Measurements from ENCODE around the gene FNDC4. TPM values are rescaled to one million over a fixed set of nuclear protein-coding genes. Genes with fewer than 3 reads are reported as not detected.

FNDC4 gene
- total RNA-seq, 4 donors from 2014 or later, result 4.7 to 8.0 (median 5.5) TPM

- 94% methylated on average over 3 of the region's 3 CpGs for WGBS
- Histone ChIP-seq H3K4me1 (peaks cover 13% of the 10 kb centered on the region), H3K4me3 (no peak overlapping the region), H3K27ac (no peak overlapping the region), H3K9me3 (no peaks in the 10 kb centered on the region), H3K36me3 (peaks cover 46% of the 10 kb centered on the region), H3K27me3 (no peaks in the 10 kb centered on the region)
- TF ChIP-seq POLR2A (IDR thresholded peaks at IDR 0.05) (no peak), POLR2AphosphoS5 (IDR thresholded peaks at IDR 0.05) (no peak), EP300 (IDR thresholded peaks at IDR 0.05) (no peak)
- TF ChIP-seq, protein P1, sequence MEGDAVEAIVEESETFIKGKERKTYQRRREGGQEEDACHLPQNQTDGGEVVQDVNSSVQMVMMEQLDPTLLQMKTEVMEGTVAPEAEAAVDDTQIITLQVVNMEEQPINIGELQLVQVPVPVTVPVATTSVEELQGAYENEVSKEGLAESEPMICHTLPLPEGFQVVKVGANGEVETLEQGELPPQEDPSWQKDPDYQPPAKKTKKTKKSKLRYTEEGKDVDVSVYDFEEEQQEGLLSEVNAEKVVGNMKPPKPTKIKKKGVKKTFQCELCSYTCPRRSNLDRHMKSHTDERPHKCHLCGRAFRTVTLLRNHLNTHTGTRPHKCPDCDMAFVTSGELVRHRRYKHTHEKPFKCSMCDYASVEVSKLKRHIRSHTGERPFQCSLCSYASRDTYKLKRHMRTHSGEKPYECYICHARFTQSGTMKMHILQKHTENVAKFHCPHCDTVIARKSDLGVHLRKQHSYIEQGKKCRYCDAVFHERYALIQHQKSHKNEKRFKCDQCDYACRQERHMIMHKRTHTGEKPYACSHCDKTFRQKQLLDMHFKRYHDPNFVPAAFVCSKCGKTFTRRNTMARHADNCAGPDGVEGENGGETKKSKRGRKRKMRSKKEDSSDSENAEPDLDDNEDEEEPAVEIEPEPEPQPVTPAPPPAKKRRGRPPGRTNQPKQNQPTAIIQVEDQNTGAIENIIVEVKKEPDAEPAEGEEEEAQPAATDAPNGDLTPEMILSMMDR (IDR thresholded peaks at IDR 0.05), result no peak
- DNase-seq (ENCODE audit: low spot score in 2 of 2), result no peak
Measured at GRCh38 chr2:27448381-27448780, 46.6 kb downstream of the FNDC4 start.

DNA sequence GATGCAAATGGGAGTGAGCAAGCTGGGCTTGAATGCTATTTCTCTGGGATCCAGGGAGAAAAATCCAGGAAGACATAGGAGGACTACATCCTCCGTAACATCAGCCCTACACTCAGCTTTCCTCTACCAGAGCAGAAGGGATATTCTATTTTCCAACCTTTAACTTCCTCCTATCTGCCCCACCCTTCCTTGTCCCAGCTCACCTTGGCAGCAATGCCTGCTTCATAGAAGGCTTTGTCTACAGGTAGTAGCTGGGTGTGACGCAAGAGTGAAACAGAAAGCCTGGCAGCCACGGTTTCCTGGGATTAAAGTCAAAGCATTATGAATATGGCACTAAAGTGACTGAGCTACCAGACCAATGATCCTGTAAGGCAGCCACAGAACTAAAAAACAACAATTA lies 48.9 kb downstream of the FNDC4 start:
- H3K27ac ChIP-seq, result peak overlapping the region; percentile 61
- no peak for TF ChIP-seq POLR2AphosphoS5 (IDR thresholded peaks at IDR 0.05)
- TF ChIP-seq POLR2A (IDR thresholded peaks at IDR 0.05), result no peak

DNA sequence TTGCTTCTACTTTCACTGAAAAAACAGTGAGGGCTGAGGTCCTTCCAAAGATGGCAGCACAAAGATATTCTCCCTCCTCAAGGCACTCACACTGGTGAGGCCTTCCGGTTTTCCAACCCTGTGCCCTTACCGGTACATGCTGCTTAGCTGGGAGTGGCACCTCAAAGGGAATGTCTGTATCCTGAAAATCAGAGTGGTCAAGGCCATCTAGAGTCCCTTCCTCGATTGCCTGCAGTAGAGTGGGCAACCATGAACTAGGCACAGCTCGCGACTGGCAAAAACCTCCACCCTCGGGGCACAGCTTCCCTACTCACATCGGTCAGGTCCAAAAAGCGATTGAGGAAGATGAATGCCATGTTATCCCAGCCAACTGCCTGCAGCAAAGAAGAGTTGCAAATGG lies 49.4 kb downstream of the FNDC4 start:
- Histone ChIP-seq H3K27ac (peak overlapping the region; percentile 61), H3K4me3 (no peak overlapping the region), H3K9me3 (no peaks in the 10 kb centered on the region), H3K27me3 (no peaks in the 10 kb centered on the region), H3K36me3 (peaks cover 48% of the 10 kb centered on the region), H3K4me1 (peaks cover 24% of the 10 kb centered on the region)
- DNase-seq (ENCODE audit: low spot score in 2 of 2), result peak in 1 of 2 donors; percentile 63
- 45% methylated on average over 8 of the region's 8 CpGs for WGBS
- TF ChIP-seq, protein P1 (IDR thresholded peaks at IDR 0.05), result no peak
- no peak for TF ChIP-seq POLR2A (IDR thresholded peaks at IDR 0.05)
- no peak for TF ChIP-seq POLR2AphosphoS5 (IDR thresholded peaks at IDR 0.05)
- TF ChIP-seq EP300 (IDR thresholded peaks at IDR 0.05), result no peak

More for the DNA sequence above, 48.9 kb downstream of the FNDC4 start:
- no peaks in the 10 kb centered on the region for H3K27me3 ChIP-seq
- no peaks in the 10 kb centered on the region for H3K9me3 ChIP-seq
- peaks cover 24% of the 10 kb centered on the region for H3K4me1 ChIP-seq
- WGBS, result 33% methylated on average over 3 of the region's 3 CpGs
- DNase-seq (ENCODE audit: low spot score in 2 of 2), result peak in 1 of 2 donors; percentile 70
- H3K36me3 ChIP-seq, result peaks cover 43% of the 10 kb centered on the region
- no peak overlapping the region for H3K4me3 ChIP-seq

GRCh38 chr2:27445155-27445554 lies 49.8 kb downstream of the FNDC4 start:
- WGBS, result 86% methylated on average over 5 of the region's 8 CpGs
- Histone ChIP-seq H3K9me3 (no peaks in the 10 kb centered on the region), H3K27ac (peak overlapping the region; percentile 61), H3K27me3 (no peaks in the 10 kb centered on the region), H3K4me1 (peaks cover 24% of the 10 kb centered on the region), H3K36me3 (peaks cover 48% of the 10 kb centered on the region), H3K4me3 (no peak overlapping the region)
- DNase-seq (ENCODE audit: low spot score in 2 of 2), result no peak
- no peak for TF ChIP-seq POLR2A (IDR thresholded peaks at IDR 0.05)
- TF ChIP-seq POLR2AphosphoS5 (IDR thresholded peaks at IDR 0.05), result no peak
- TF ChIP-seq, protein P1 (IDR thresholded peaks at IDR 0.05), result no peak
- TF ChIP-seq EP300 (IDR thresholded peaks at IDR 0.05), result no peak

GRCh38 chr2:27442920-27443282 lies 52.1 kb downstream of the FNDC4 start:
- TF ChIP-seq, protein P1 (IDR thresholded peaks at IDR 0.05), result no peak
- TF ChIP-seq POLR2A (IDR thresholded peaks at IDR 0.05) (no peak), POLR2AphosphoS5 (IDR thresholded peaks at IDR 0.05) (no peak), EP300 (IDR thresholded peaks at IDR 0.05) (no peak)
- Histone ChIP-seq H3K4me1 (peaks cover 24% of the 10 kb centered on the region), H3K9me3 (no peaks in the 10 kb centered on the region), H3K27ac (peak overlapping the region; percentile 42), H3K36me3 (peaks cover 50% of the 10 kb centered on the region), H3K4me3 (peak overlapping the region; percentile 50), H3K27me3 (no peaks in the 10 kb centered on the region)
- 73% methylated on average over 6 of the region's 6 CpGs for WGBS
- DNase-seq (ENCODE audit: low spot score in 2 of 2), result no peak

Data from suprapubic skin (tissue), 4 donors.